Measurements from ENCODE around the gene TANGO2. TPM values are rescaled to one million over a fixed set of nuclear protein-coding genes. Genes with fewer than 3 reads are reported as not detected.

TANGO2 gene
- total and polyA plus RNA-seq, 10 of the 15 experiments (the other 5 are each of a cell fraction or from before 2014, with no cell fraction given): 4.0 to 24.8 (median 20.9) TPM

GRCh38 chr22:19998991-19999820 lies 21.7 kb upstream of the TANGO2 start (continued):
- no peak for TF ChIP-seq ATF7 (IDR thresholded peaks at IDR 0.05; ENCODE audit: low read depth)
- TF ChIP-seq, protein P1, sequence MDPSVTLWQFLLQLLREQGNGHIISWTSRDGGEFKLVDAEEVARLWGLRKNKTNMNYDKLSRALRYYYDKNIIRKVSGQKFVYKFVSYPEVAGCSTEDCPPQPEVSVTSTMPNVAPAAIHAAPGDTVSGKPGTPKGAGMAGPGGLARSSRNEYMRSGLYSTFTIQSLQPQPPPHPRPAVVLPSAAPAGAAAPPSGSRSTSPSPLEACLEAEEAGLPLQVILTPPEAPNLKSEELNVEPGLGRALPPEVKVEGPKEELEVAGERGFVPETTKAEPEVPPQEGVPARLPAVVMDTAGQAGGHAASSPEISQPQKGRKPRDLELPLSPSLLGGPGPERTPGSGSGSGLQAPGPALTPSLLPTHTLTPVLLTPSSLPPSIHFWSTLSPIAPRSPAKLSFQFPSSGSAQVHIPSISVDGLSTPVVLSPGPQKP (IDR thresholded peaks at IDR 0.05; ENCODE audit: low read depth, low read length): no peak
- TF ChIP-seq RAD21 (IDR thresholded peaks at IDR 0.05; ENCODE audit: insufficient read depth, low read depth, low read length): no peak
- no peak for TF ChIP-seq ZZZ3 (IDR thresholded peaks at IDR 0.05; ENCODE audit: control insufficient read depth, insufficient read length, low read depth)
- no peak for TF ChIP-seq RB1 (IDR thresholded peaks at IDR 0.05; ENCODE audit: borderline replicate concordance)
- no peak for TF ChIP-seq ZNF24 (IDR thresholded peaks at IDR 0.05)
- no peak for TF ChIP-seq MEF2A (IDR thresholded peaks at IDR 0.05; ENCODE audit: insufficient read depth, low read depth, low read length)
- TF ChIP-seq HDAC2 (IDR thresholded peaks at IDR 0.05): no peak

GRCh38 chr22:20000246-20001081 lies 20.4 kb upstream of the TANGO2 start:
- intact Hi-C loops (cut with micrococcal nuclease; ENCODE audit: unreplicated experiment): no loop called here
- H3K27me3 ChIP-seq (replicated peaks in 1 of 2; ENCODE audit: control insufficient read depth in 2 of 2, insufficient read depth in 2 of 2, low read length in 1 of 2): peaks cover 0 to 2% of the 10 kb centered on the region in 2 experiments; a peak in 3 of 4 replicates
- no peak overlapping the region for H3K4me3 ChIP-seq
- BruUV-seq (replicated peaks): no TSS peak
- ChIA-PET SMC1A (ENCODE audit: uncharacterized antibody, unreplicated experiment) (no interaction called here), CTCF (no interaction called here), POLR2A (no interaction called here), RAD21 (ENCODE audit: unreplicated experiment) (no interaction called here)
- H2AFZ ChIP-seq (ENCODE audit: control insufficient read depth, low read depth, low read length): no peak overlapping the region
- H3K27ac ChIP-seq (ENCODE audit: control insufficient read depth, insufficient read depth): no peak overlapping the region
- H3K9me3 ChIP-seq (replicated peaks; ENCODE audit: control insufficient read depth, insufficient read depth, low read length): peaks cover 3% of the 10 kb centered on the region; the same call in 2 of the 3 replicates
- FAIRE-seq (no peak), ATAC-seq (no peak), DNase-seq (ENCODE audit: low read depth, low spot score) (no peak)
- no peaks in the 10 kb centered on the region for H3K4me1 ChIP-seq (ENCODE audit: control insufficient read depth, insufficient read depth, low read length)
- H3K36me3 ChIP-seq (ENCODE audit: control insufficient read depth in 2 of 2, insufficient read depth in 2 of 2, low read length in 1 of 2): no peaks in the 10 kb centered on the region
- in situ Hi-C loops (cut with MboI): no loop called here
- no peak overlapping the region for H3K9ac ChIP-seq (ENCODE audit: control insufficient read depth, insufficient read depth, low read length)
- WGBS (ENCODE audit: insufficient coverage, insufficient replicate concordance, low lambda C conversion rate, missing lambda C conversion rate): 51% methylated on average over 14 of the region's 14 CpGs
- H4K20me1 ChIP-seq (ENCODE audit: control insufficient read depth, insufficient read depth): no peaks in the 10 kb centered on the region
- no peaks in the 10 kb centered on the region for H3K79me2 ChIP-seq (ENCODE audit: control insufficient read depth, insufficient read depth, low read length)
- H3K4me2 ChIP-seq (ENCODE audit: control insufficient read depth, insufficient read depth): no peak overlapping the region
- TF ChIP-seq TARDBP (IDR thresholded peaks at IDR 0.05; ENCODE audit: borderline replicate concordance): no peak
- TF ChIP-seq SREBF2 (IDR thresholded peaks at IDR 0.05; ENCODE audit: low read length): no peak
- TF ChIP-seq CBX3 (IDR thresholded peaks at IDR 0.05; ENCODE audit: borderline replicate concordance, low read depth): no peak
- no peak for TF ChIP-seq SKIL (IDR thresholded peaks at IDR 0.05; ENCODE audit: low read depth, poor library complexity, severe bottlenecking)
- TF ChIP-seq SRF (IDR thresholded peaks at IDR 0.05; ENCODE audit: low read depth in 2 of 2, low read length in 2 of 2): no peak
- no peak for TF ChIP-seq PBX3 (IDR thresholded peaks at IDR 0.05; ENCODE audit: insufficient replicate concordance, low read depth, low read length)
- no peak for TF ChIP-seq HSF1 (IDR thresholded peaks at IDR 0.05; ENCODE audit: low read depth, low read length)
